ENCODE measurements around the gene GRID2. TPM values are rescaled to one million over a fixed set of nuclear protein-coding genes. Genes with fewer than 3 reads are reported as not detected.

GRID2 gene
- total RNA-seq, 1 donor from 2014 or later, result 33.8 TPM

DNA sequence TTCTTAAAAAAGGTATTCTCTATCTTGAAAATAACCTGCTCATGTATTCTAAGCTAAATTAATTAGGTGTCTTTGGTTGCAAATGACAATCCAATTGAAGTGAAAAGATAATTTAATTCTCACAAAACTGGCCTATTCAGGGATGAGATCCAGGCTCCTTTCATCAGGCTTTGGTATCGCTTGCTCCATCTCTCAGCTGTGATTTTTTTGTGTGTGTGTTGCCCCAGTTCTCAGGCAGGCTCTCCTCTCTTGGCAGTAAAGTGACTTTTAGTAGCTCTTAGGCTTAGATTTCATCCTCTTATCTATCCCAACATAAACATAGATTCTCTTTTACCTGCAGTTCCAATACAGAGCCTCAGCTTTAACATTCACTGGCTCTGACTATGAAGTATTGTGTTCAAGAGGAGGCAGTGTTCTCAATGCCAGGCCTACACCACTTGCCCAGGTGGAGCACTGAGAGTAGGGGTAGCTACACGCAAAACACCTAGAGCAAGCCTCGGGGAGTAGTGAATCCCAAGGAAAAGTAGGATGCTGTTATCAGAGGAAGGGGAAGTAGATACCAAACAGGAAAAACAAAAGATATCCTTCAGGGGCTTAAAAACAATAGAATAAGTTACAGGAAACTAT, 1132.3 kb downstream of the GRID2 start:
- no peak for FAIRE-seq
- DNase-seq (ENCODE audit: low spot score in 2 of 2), result no peak

DNA sequence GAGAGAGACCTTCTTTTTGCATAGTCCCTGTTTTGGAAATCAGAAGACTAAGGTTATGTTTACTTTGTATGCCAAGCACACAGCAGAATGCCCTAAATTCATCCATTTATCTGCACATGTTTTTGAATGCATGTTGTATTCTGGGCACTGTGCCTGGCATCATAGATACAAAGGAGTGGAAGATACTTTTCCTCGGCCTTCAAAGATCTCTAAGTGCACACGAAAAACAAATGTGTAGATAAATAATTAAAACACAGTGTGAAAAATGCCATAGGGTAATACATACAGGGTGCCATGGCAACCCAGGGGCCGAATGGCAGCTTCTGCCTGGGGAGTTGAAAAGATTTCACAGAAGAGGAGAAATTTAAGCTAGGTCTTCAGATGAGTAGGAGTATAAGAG, 1134.2 kb downstream of the GRID2 start:
- no peak for DNase-seq (ENCODE audit: low spot score in 2 of 2)
- FAIRE-seq, result no peak

DNA sequence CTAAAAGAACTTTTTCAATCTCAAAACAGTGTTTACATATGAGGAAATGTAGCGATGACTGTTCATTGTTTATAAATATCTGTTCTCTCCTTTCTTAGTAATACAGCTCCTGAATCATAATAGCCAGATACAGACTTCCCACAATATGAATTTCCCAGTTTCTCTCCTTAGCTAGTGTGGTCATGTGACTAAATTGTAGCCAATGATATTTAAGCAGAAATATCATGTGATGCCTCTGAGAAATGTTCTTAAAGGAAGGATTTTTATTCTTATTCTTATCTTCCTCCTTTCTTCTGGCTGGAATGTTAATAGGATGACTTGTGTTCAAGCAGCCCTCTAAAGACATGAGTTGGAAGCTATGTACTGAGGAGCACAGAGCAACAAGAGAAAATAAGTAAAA, 1141.1 kb downstream of the GRID2 start:
- FAIRE-seq, result no peak
- DNase-seq (ENCODE audit: low spot score in 2 of 2), result no peak

DNA sequence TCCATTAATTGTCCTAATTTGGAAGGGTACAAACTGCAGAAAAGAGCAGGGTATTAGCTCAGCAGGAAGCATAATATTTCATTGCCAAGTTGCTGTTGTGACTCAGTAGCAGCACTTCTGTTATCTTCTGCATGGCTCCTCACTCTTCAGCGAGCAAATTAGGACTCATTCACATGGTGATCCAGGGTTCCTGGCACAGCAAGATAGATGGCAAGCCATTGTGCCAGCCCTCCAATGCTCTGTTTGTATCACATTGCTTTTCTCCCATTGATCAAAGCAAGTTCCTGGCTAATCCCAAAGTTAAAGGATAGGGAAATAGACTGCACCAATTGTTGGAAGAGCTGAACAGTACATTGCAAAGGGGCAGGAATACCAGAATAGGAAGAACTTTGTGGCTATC, 1142.3 kb downstream of the GRID2 start:
- DNase-seq (ENCODE audit: low spot score in 2 of 2), result no peak
- no peak for FAIRE-seq

DNA sequence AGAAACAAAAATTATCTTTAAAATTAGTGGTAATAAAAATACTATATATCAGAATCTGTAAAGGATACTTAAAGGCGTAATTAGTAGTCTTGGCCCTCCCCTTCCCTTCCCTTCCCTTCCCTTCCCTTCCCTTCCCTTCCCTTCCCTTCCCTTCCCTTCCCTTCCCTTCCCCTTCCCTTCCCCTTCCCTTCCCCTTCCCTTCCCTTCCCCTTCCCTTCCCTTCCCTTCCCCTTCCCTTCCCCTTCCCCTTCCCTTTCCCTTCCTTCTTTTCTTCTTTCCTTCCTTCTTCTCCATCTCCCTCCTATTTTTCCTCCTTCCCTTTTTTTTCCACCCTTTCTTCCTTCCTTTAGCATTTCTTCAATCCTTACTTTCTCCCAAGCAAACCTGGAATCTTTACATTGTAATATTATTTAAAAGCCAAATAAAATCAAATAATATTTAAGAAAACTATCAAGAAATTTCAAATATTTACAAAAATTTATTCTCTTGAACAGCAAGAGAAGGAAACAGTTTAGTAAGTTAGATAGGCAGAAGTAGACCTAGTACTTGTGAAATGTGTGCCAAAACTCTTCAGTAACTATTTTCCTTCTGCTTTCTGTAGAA, 1145.0 kb downstream of the GRID2 start:
- no peak for DNase-seq (ENCODE audit: low spot score in 2 of 2)
- no peak for FAIRE-seq

GRCh38 chr4:93451954-93452353, 1148.2 kb downstream of the GRID2 start:
- no peak for DNase-seq (ENCODE audit: low spot score in 2 of 2)
- FAIRE-seq, result no peak

DNA sequence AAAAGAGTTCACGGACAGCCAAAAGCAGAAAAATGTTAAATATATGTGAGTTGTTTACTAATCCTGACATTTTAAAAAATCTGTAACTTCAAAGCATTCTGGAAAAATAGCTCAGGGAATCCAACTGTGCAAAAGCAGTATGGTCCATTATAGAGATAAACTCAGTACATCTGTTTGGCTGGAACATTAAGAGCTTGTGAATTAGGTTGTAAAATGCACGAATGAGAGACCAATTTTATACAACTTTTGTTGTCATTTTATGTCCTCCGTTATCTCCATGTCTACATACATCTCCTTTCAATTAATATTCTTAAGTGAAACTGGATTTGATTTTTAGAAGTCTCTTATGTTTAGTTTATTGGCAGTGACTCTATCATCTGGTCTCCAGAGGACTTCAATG, 1157.8 kb downstream of the GRID2 start:
- no peak for FAIRE-seq
- no peak for DNase-seq (ENCODE audit: low spot score in 2 of 2)

- DNase-seq (ENCODE audit: low spot score in 2 of 2) (no peak), FAIRE-seq (no peak)
Observed at GRCh38 chr4:93466446-93466845, 1162.7 kb downstream of the GRID2 start.

- no peak for DNase-seq (ENCODE audit: low spot score in 2 of 2)
- FAIRE-seq, result no peak
Observed at GRCh38 chr4:93467484-93468155, 1163.9 kb downstream of the GRID2 start.

- FAIRE-seq (no peak), DNase-seq (ENCODE audit: low spot score in 2 of 2) (no peak)
Observed at GRCh38 chr4:93469560-93469959, 1165.8 kb downstream of the GRID2 start.

DNA sequence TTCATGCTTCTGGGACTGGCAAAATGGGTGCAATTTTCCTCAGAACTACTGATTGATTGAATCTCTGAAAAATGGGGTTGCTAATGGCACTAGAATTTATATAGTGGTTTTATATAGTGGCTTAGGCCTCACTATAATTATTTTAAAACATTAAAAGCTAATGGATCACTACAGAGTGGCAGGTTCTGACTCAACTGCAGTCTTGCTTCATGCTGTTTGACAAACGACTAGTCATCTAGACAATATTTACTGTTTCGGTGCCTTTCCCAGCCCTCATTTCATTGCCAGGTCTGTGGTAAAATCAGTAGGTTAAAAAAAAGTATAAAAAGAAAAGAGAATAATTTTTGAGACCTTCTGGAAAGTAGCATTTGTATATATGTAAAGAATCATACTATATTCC, 1172.0 kb downstream of the GRID2 start:
- FAIRE-seq (no peak), DNase-seq (ENCODE audit: low spot score in 2 of 2) (no peak)

- DNase-seq (ENCODE audit: low spot score in 2 of 2) (no peak), FAIRE-seq (no peak)
Observed at GRCh38 chr4:93478805-93479204, 1175.0 kb downstream of the GRID2 start.

DNA sequence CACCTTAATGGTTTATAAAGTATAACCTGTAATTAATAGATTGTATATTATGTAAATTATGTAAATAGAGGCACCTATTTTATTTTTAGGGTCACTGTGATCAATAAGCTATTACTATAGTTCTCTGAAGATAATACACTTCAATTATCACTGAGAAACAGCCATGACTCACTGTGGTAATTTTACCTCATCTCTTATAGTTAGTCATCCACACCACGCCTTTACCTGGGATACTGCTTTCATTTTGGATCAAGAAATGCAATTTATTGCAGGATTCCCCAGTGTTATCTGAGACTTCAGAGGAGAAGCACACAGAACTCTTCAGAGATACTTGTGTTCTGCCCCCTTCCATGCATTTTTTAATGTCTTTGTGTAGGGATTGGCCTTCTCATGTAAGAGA, 1176.7 kb downstream of the GRID2 start:
- no peak for DNase-seq (ENCODE audit: low spot score in 2 of 2)
- no peak for FAIRE-seq

GRCh38 chr4:93495346-93495745, 1191.6 kb downstream of the GRID2 start:
- DNase-seq (ENCODE audit: low spot score in 2 of 2), result no peak
- no peak for FAIRE-seq

DNA sequence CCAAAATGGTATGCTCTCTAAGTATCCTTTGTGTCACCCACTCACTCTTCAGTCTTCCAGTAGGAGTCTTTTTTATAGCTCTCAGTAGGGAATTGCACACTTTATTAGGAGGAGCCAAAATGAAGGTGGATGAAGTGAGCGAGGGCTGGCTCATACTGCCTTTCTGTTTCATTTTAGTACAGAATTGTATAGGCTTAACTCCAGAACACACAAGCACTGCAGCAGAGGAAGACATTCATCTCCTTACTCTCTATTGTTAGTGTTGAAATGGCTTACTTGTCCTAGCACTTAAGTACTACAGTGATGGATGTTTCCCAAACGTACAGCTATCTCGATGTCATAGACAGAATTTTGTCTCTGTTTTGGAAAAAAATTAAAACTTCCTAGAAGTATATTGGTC, 1197.5 kb downstream of the GRID2 start:
- FAIRE-seq, result no peak

DNA sequence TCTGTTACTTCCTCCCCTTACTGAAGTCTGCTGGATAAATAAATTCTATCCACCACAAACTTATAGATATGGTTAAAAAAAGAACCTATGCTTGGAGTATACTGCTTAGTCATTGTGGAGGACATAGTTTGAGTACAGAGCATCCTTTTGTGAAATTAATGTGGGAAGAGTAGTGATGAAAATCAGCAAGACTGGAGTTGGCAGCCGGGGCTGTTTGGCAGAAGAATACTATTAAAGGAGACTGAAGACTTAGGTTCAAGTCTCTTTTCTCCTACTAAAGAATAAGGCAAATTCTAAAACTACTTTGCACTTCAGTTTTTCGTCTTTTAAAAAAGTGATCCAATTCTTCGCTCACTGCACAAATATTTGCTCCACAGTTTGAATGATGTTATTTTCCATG, 1198.2 kb downstream of the GRID2 start:
- no peak for DNase-seq (ENCODE audit: low spot score in 2 of 2)
- FAIRE-seq, result no peak

More for the DNA sequence above, 1197.5 kb downstream of the GRID2 start:
- DNase-seq (ENCODE audit: low spot score in 2 of 2), result no peak

DNA sequence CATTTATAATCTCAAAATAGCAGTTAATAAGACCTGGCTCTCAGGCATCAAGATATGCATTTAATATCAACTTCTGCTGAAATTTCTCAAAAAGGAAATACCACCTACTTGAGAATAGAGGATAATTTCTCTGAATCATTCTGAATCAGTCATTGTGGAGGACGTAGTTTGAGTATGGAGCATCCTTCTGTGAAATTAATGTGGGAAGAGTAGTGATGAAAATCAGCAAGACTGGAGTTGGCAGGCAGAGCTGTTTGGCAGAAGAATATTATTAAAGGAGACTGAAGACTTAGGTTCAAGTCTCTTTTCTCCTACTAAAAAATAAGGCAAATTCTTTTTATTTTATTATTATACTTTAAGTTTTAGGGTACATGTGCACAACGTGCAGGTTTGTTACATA, 1199.2 kb downstream of the GRID2 start:
- DNase-seq (ENCODE audit: low spot score in 2 of 2), result no peak
- FAIRE-seq, result no peak

DNA sequence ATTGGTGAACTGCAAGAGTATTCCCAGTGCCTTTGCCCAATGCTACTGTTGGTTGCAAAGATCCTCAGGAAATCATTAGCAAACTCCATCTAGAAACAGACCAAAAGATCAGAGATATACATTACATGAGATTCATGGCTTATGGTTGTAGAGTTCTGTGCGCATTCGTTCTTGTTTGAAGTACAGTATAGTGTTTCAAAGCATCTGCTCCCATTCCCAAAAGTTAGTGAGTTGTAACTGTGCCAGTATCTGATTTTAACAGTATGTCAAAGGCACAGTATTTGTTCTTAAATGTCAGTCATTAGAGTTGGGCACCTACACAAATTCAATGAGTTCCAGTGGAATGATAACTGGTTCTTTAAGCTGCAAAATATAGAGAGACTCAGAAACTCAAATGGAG, 1210.1 kb downstream of the GRID2 start:
- FAIRE-seq (no peak), DNase-seq (ENCODE audit: low spot score in 2 of 2) (no peak)

GRCh38 chr4:93515208-93515607, 1211.4 kb downstream of the GRID2 start:
- FAIRE-seq, result no peak

GRCh38 chr4:93529692-93530372, 1226.1 kb downstream of the GRID2 start:
- FAIRE-seq (no peak), DNase-seq (ENCODE audit: low spot score in 2 of 2) (no peak)

More at GRCh38 chr4:93515208-93515607, 1211.4 kb downstream of the GRID2 start:
- DNase-seq (ENCODE audit: low spot score in 2 of 2), result no peak

DNA sequence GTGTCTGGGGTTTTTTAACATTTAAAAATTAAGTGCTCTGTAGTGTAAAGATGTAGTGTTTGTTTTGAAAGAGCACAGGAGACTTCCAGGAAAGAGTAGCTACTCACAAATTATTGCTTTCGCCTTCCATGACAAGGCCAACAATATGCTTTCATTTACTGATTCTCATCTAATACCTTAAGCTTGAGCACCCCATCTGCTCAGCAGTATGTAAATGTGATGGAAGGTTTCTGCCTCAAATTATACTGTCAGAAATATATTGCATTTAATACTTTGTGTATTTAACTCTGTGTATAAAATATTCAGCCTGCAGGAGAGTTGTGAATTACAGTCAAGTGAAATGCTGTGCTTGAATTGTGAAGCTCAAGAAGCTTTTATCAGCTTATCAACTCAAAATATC, 1228.5 kb downstream of the GRID2 start:
- no peak for DNase-seq (ENCODE audit: low spot score in 2 of 2)
- FAIRE-seq, result no peak

Data from frontal cortex (tissue), 4 donors.